ENCODE results near the gene PAF1. TPM values are rescaled to one million over a fixed set of nuclear protein-coding genes. Genes with fewer than 3 reads are reported as not detected.

PAF1 gene
- total RNA-seq, 1 experiment from 2014 or later, result 38.0 TPM

DNA sequence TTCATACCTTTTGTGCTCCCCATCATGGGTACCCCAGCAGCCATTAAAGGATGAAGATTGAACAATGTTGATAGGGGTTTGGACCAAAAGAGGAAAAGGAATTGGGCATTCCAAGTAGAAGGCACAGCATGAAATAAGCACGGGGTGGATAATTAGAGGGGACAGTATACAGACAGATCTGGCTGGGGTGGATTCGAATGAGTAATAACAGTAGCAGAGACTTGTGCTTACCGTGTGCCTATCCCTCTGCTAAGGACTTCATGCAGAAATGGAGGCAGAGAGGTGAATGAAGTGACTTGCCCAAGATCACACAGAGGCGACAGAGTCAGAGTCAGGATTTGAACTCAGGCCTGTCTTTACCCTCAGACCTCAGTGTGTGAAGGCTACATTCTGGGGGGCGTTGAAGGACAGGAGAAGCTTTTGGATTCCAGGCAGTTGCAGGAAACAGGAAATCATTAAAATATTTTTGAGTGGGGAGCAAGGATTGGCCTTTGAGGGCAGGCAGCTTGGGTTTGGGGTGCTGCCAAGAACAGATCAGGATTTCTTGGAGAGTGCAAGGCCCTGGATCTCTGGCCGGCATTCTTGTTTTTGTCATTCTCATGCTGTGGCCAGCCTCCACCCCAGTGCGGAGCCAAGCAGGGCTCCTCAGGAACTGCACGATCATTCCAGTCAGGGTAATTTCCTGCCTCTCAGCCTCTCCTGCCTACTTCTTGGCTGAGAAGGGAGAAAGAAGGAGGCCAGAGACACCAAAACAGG is 18.7 kb downstream of the PAF1 start:
- no peak overlapping the region for H2BK15ac ChIP-seq (ENCODE audit: low read depth, low read length)
- no CpG with 5 or more reads among the region's 8 CpGs for WGBS (ENCODE audit: extremely low coverage, insufficient read length, low lambda C conversion rate)
- H3K9me3 ChIP-seq (ENCODE audit: control insufficient read depth, low read depth, low read length), result no peaks in the 10 kb centered on the region
- H3K79me1 ChIP-seq (ENCODE audit: insufficient read depth, low read depth, low read length, poor library complexity, severe bottlenecking), result no peaks in the 10 kb centered on the region
- H3K23me2 ChIP-seq (ENCODE audit: insufficient read length, low read depth, low read length, poor library complexity, severe bottlenecking), result no peaks in the 10 kb centered on the region
- H4K5ac ChIP-seq (ENCODE audit: insufficient read length, low read depth, low read length), result no peak overlapping the region
- H3K27me3 Mint-ChIP-seq (ENCODE audit: low read depth), result no peaks in the 10 kb centered on the region
- H3T11ph ChIP-seq (ENCODE audit: low read length), result no peak overlapping the region
- no peak for DNase-seq
- TF ChIP-seq, protein P1, sequence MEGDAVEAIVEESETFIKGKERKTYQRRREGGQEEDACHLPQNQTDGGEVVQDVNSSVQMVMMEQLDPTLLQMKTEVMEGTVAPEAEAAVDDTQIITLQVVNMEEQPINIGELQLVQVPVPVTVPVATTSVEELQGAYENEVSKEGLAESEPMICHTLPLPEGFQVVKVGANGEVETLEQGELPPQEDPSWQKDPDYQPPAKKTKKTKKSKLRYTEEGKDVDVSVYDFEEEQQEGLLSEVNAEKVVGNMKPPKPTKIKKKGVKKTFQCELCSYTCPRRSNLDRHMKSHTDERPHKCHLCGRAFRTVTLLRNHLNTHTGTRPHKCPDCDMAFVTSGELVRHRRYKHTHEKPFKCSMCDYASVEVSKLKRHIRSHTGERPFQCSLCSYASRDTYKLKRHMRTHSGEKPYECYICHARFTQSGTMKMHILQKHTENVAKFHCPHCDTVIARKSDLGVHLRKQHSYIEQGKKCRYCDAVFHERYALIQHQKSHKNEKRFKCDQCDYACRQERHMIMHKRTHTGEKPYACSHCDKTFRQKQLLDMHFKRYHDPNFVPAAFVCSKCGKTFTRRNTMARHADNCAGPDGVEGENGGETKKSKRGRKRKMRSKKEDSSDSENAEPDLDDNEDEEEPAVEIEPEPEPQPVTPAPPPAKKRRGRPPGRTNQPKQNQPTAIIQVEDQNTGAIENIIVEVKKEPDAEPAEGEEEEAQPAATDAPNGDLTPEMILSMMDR (conservative IDR thresholded peaks at IDR 0.05), result no peak
- no peaks in the 10 kb centered on the region for H3K27me3 ChIP-seq (ENCODE audit: insufficient read depth, low read length)
- H3K9me3 Mint-ChIP-seq, result no peaks in the 10 kb centered on the region; a peak in 1 of 5 replicates
- H3K23ac ChIP-seq (ENCODE audit: insufficient read length, low read depth, low read length), result no peak overlapping the region
- H3K79me2 ChIP-seq (ENCODE audit: insufficient read depth, low read length), result no peaks in the 10 kb centered on the region
- no peaks in the 10 kb centered on the region for H4K20me1 ChIP-seq (ENCODE audit: control insufficient read depth, insufficient read depth, insufficient read length)
- H3K4me1 ChIP-seq (ENCODE audit: insufficient read depth, low read length), result no peaks in the 10 kb centered on the region
- H3K27ac ChIP-seq (ENCODE audit: insufficient read length, low read depth, low read length), result no peak overlapping the region
- no peak overlapping the region for H3K4ac ChIP-seq (ENCODE audit: low read depth, low read length)
- no peak overlapping the region for H2AFZ ChIP-seq (ENCODE audit: low read length)
- no peak overlapping the region for H2AK5ac ChIP-seq (ENCODE audit: insufficient read length, low read length)
- no peak overlapping the region for H3K14ac ChIP-seq (ENCODE audit: insufficient read depth, low read length)
- no peaks in the 10 kb centered on the region for H3K4me1 Mint-ChIP-seq
- H2BK12ac ChIP-seq (ENCODE audit: insufficient read length, low read depth, low read length), result no peak overlapping the region
- no peak overlapping the region for H3K56ac ChIP-seq (ENCODE audit: insufficient read length, low read depth, low read length)
- H4K8ac ChIP-seq (replicated peaks; ENCODE audit: insufficient read length, low read depth, low read length), result no peak overlapping the region
- H2BK5ac ChIP-seq (ENCODE audit: insufficient read length, low read length), result no peak overlapping the region
- no peak overlapping the region; a peak in 1 of 7 replicates for H3K27ac Mint-ChIP-seq
- no peak overlapping the region for H2BK120ac ChIP-seq (ENCODE audit: low read depth, low read length, poor library complexity, severe bottlenecking)
- no peak overlapping the region for H4K91ac ChIP-seq (ENCODE audit: insufficient read length, low read depth, low read length)
- no peak overlapping the region for H3K4me2 ChIP-seq (ENCODE audit: insufficient read depth, insufficient read length, low read length)
- no peak overlapping the region for H3K18ac ChIP-seq (ENCODE audit: insufficient read length, low read depth, low read length)
- H2BK20ac ChIP-seq (ENCODE audit: low read depth, low read length, poor library complexity, severe bottlenecking), result no peak overlapping the region
- no peak overlapping the region for H3K9ac ChIP-seq (ENCODE audit: extremely low read depth, insufficient read length, low read length)
- H3K4me3 Mint-ChIP-seq, result no peak overlapping the region
- peaks cover 49 to 77% (median 77%) of the 10 kb centered on the region in 3 experiments for H3K36me3 Mint-ChIP-seq (ENCODE audit: insufficient read depth in 1 of 3, low read depth in 3 of 3)
